Gastroesophageal sphincter (tissue), 4 donors: Measurements from ENCODE around the gene HTR4. TPM values are rescaled to one million over a fixed set of nuclear protein-coding genes. Genes with fewer than 3 reads are reported as not detected.

Experiments
- ATAC-seq: fragments of 150-250 bp; one replicate; pipeline ENCODE4 v1.9.1; 2016; ENCODE audit warnings: mild to moderate bottlenecking, moderate library complexity
- H3K27ac ChIP-seq, 4 donors: fragments of 200-600 bp; sonication (generic) in 3 of 4; 1 replicate in 3 of 4; 2 replicates in 1 of 4; pipeline ENCODE4 v1.5.1; 2016 to 2019
- H3K27me3 ChIP-seq: fragments of 200-600 bp; sonication (generic); one replicate; pipeline ENCODE4 v1.5.1; 2019
- H3K36me3 ChIP-seq, 2 donors: fragments of 200-600 bp; sonication (generic); one replicate each; pipeline ENCODE4 v1.5.1; 2019; ENCODE audit warnings: control low read depth in 1 of 2
- H3K4me1 ChIP-seq, 3 donors: fragments of 200-600 bp; sonication (generic); 1 replicate in 2 of 3; 2 replicates in 1 of 3; pipeline ENCODE4 v1.5.1; 2016 to 2019; ENCODE audit warnings: control low read depth in 2 of 3
- H3K4me3 ChIP-seq, 2 donors: fragments of 200-600 bp; sonication (generic); one replicate each; pipeline ENCODE4 v1.5.1; 2019; ENCODE audit warnings: mild to moderate bottlenecking in 1 of 2, moderate library complexity in 1 of 2
- H3K9me3 ChIP-seq, 3 donors: fragments of 200-600 bp; sonication (generic); one replicate each; pipeline ENCODE4 v1.5.1; 2017 to 2019; ENCODE audit warnings: control low read depth in 2 of 3
- CTCF ChIP-seq, 4 experiments: fragments of 200-600 bp in 2 of 4; fragments of 450-650 bp in 2 of 4; sonication (generic) in 1 of 4; IDR thresholded peaks; one replicate each; pipeline ENCODE4 v1.5.1; 2017 to 2019; ENCODE audit warnings: antibody characterized with exemption in 4 of 4, mild to moderate bottlenecking in 2 of 4, moderate library complexity in 2 of 4
- EP300 ChIP-seq: sonication (generic); formaldehyde crosslinking; IDR thresholded peaks from one replicate; pipeline ENCODE4 v1.6.1; 2017; ENCODE audit warnings: antibody characterized with exemption, mild to moderate bottlenecking
- POLR2A ChIP-seq, 2 donors: fragments of 450-650 bp; IDR thresholded peaks; one replicate each; pipeline ENCODE4 v1.6.1; 2017; ENCODE audit warnings: antibody characterized with exemption in 2 of 2, mild to moderate bottlenecking in 2 of 2, moderate library complexity in 1 of 2
- POLR2AphosphoS5 ChIP-seq: sonication (generic); formaldehyde crosslinking; IDR thresholded peaks from one replicate; pipeline ENCODE4 v1.6.1; 2017; ENCODE audit warnings: antibody characterized with exemption
- WGBS, 2 donors: methylation state at CpG; one replicate each; pipeline ENCODE4 v1.1.5; 2018; ENCODE audit warnings: low coverage in 1 of 2; 5-methylcytosine and 5-hydroxymethylcytosine counted together
- total RNA-seq, 4 donors: library from RNA; depleted of rRNA; stranded (reverse); fragments of >200 nt; gene quantifications; one replicate each; pipeline ENCODE4 v1.1.0, GENCODE V29; 2016

The HTR4 gene
- total RNA-seq, 4 donors from 2014 or later, result 0.27 to 1.0 TPM; not detected in 2

GRCh38 chr5:148507648-148508047 is 146.7 kb downstream of the HTR4 start:
- Histone ChIP-seq H3K27ac (no peak overlapping the region), H3K9me3 (no peaks in the 10 kb centered on the region), H3K4me1 (no peaks in the 10 kb centered on the region), H3K4me3 (no peak overlapping the region), H3K27me3 (no peaks in the 10 kb centered on the region), H3K36me3 (no peaks in the 10 kb centered on the region)
- 61 to 69% methylated on average over 2 to 3 of the region's 3 CpGs for WGBS, 2 donors
- ATAC-seq, result no peak
- TF ChIP-seq CTCF (IDR thresholded peaks at IDR 0.05), result no peak
- TF ChIP-seq POLR2A (IDR thresholded peaks at IDR 0.05), result no peak
- TF ChIP-seq POLR2AphosphoS5, result no peak
- TF ChIP-seq EP300, result no peak

GRCh38 chr5:148499452-148499851 is 154.9 kb downstream of the HTR4 start:
- Histone ChIP-seq H3K27ac (no peak overlapping the region), H3K27me3 (no peaks in the 10 kb centered on the region), H3K9me3 (no peaks in the 10 kb centered on the region), H3K4me1 (no peaks in the 10 kb centered on the region), H3K4me3 (no peak overlapping the region), H3K36me3 (no peaks in the 10 kb centered on the region)
- no peak for ATAC-seq
- TF ChIP-seq POLR2AphosphoS5, result no peak
- no peak for TF ChIP-seq EP300
- no peak for TF ChIP-seq POLR2A (IDR thresholded peaks at IDR 0.05)
- no peak for TF ChIP-seq CTCF (IDR thresholded peaks at IDR 0.05)
- 86 to 100% methylated on average over 1 of the region's 1 CpG for WGBS, 2 donors

GRCh38 chr5:148497757-148498156 is 156.6 kb downstream of the HTR4 start:
- TF ChIP-seq CTCF (IDR thresholded peaks at IDR 0.05) (no peak), EP300 (no peak), POLR2A (IDR thresholded peaks at IDR 0.05) (no peak)
- H3K27me3 ChIP-seq, result peaks cover under 1% of the 10 kb centered on the region
- ATAC-seq, result no peak
- H3K27ac ChIP-seq, result no peak overlapping the region
- no peak overlapping the region for H3K4me3 ChIP-seq
- no peaks in the 10 kb centered on the region for H3K9me3 ChIP-seq
- no peaks in the 10 kb centered on the region for H3K36me3 ChIP-seq
- 93 to 95% methylated on average over 1 of the region's 1 CpG for WGBS, 2 donors
- no peaks in the 10 kb centered on the region for H3K4me1 ChIP-seq

GRCh38 chr5:148492351-148492750 is 162.0 kb downstream of the HTR4 start:
- no peak overlapping the region for H3K27ac ChIP-seq
- H3K9me3 ChIP-seq, result no peaks in the 10 kb centered on the region
- H3K27me3 ChIP-seq, result peaks cover 3% of the 10 kb centered on the region
- H3K4me3 ChIP-seq, result no peak overlapping the region
- ATAC-seq, result no peak
- no peak for TF ChIP-seq EP300
- no peak for TF ChIP-seq POLR2A (IDR thresholded peaks at IDR 0.05)
- TF ChIP-seq CTCF (IDR thresholded peaks at IDR 0.05), result no peak
- TF ChIP-seq POLR2AphosphoS5, result no peak
- 64 to 100% methylated on average over 1 of the region's 1 CpG for WGBS, 2 donors
- H3K4me1 ChIP-seq, result peaks cover 0 to 8% (median 4%) of the 10 kb centered on the region in 3 donors
- no peaks in the 10 kb centered on the region for H3K36me3 ChIP-seq

GRCh38 chr5:148491793-148492184 is 162.5 kb downstream of the HTR4 start:
- H3K27ac ChIP-seq, result no peak overlapping the region
- no peak overlapping the region for H3K4me3 ChIP-seq
- peaks cover 3% of the 10 kb centered on the region for H3K27me3 ChIP-seq
- TF ChIP-seq EP300 (no peak), POLR2A (IDR thresholded peaks at IDR 0.05) (no peak), CTCF (IDR thresholded peaks at IDR 0.05) (no peak), POLR2AphosphoS5 (no peak)
- ATAC-seq, result no peak
- H3K36me3 ChIP-seq, result no peaks in the 10 kb centered on the region
- 49 to 90% methylated on average over 2 to 4 of the region's 6 CpGs for WGBS, 2 donors
- no peaks in the 10 kb centered on the region for H3K9me3 ChIP-seq
- H3K4me1 ChIP-seq, result peaks cover 0 to 8% (median 4%) of the 10 kb centered on the region in 3 donors
